Mesodermal cell (in vitro differentiated cells): ENCODE results near the gene RTN4. TPM values are rescaled to one million over a fixed set of nuclear protein-coding genes. Genes with fewer than 3 reads are reported as not detected.
"Not testable (repeated sequence)": the region's sequence is repeated elsewhere in the genome, so short reads cannot be mapped to it uniquely, and the experiment has no call there.

Source experiments
- H3K27ac ChIP-seq: 2 replicates; pipeline ENCODE4 v1.7.0; 2013; ENCODE audit warnings: mild to moderate bottlenecking, low read depth, low read length, moderate library complexity; ENCODE audit not compliant: severe bottlenecking
- H3K36me3 ChIP-seq: 2 replicates; pipeline ENCODE4 v1.7.1; 2013; ENCODE audit warnings: mild to moderate bottlenecking, low read length, moderate library complexity; ENCODE audit not compliant: control insufficient read depth, insufficient read depth
- H3K4me1 ChIP-seq: one replicate; pipeline ENCODE4 v1.7.1; 2013; ENCODE audit warnings: mild to moderate bottlenecking, low read length; ENCODE audit not compliant: insufficient read depth, control insufficient read depth, poor library complexity, severe bottlenecking
- H3K4me3 ChIP-seq: 2 replicates; pipeline ENCODE4 v1.7.0; 2013; ENCODE audit warnings: low read length, control low read depth, mild to moderate bottlenecking; ENCODE audit not compliant: insufficient read depth, poor library complexity, severe bottlenecking; ENCODE audit errors: extremely low read depth
- H3K9me3 ChIP-seq: 2 replicates; pipeline ENCODE4 v1.7.1; 2013; ENCODE audit warnings: mild to moderate bottlenecking, low read length, moderate library complexity; ENCODE audit not compliant: control insufficient read depth
- WGBS, 2 experiments: methylation state at CpG; one replicate each; pipeline ENCODE4 v1.1.5; 2013; ENCODE audit warnings: missing lambda C conversion rate in 2 of 2; ENCODE audit not compliant: insufficient coverage in 2 of 2; 5-methylcytosine and 5-hydroxymethylcytosine counted together
- polyA plus RNA-seq, 2 experiments: library from polyadenylated mRNA; stranded (reverse); fragments of 50-300 nt; gene quantifications; one replicate each; pipeline ENCODE4 v1.2.3, GENCODE V29; 2013

The RTN4 gene
- 304 TPM for polyA plus RNA-seq (2013, experiment 1 of 2)
- polyA plus RNA-seq (2013, experiment 2 of 2), result 314 TPM

DNA sequence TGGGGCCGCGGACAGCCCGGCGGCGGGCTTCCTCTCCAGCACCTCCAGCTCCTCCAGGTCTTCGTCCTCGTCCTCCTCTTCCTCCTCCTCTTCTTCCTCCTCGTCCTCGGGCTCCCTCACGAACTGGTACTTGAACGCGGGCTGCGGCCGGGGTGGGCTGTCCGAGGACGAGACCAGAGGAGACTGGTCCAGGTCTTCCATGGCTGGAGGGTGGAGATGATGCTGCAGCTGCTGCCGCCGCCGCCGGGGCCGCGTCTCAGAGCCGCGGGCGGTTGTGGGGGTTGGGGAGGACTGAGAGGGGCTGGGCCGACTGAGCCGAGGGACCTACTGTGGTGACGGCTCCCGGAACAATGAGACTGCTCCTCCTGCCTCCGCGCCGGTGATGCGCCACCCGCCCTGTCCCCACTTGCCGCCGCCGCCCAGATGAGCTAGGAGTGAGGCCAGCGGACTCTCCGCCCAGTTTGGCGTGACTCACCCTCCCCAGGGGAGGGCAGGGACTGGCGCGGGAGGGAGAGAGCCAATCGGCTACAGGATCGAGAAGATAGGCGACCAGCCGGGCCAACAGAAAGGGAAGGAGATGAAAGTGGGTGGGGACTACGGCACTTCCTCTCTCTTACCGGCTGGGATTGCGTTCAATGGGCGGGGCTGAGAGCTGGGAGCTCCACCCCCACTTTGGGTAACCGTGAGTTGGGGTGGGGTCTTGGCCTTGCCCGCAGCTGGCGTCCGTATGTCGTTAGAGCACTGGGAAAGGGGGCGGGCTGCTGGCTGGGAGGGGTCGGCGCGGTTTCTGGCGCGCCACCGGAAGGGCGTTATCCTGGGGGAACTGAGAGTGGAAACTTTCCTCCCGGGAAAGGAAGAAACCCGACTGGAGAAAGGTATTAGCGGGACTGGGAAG lies at the start of gene RTN4:
Gene RTN4 (minus strand): TSS at position 352 of the 895 bp plus-strand sequence. CDS start 151 bp downstream, at position 201.
- Histone ChIP-seq H3K4me1 (peaks cover 14% of the 10 kb centered on the region), H3K4me3 (peak within 1 kb of the TSS; percentile 96), H3K9me3 (no peaks in the 10 kb centered on the region), H3K36me3 (peaks cover 14% of the 10 kb centered on the region), H3K27ac (peak within 1 kb of the TSS; percentile 99)
- 0% methylated on average over 19 to 43 of the region's 66 CpGs for WGBS, 2 experiments

DNA sequence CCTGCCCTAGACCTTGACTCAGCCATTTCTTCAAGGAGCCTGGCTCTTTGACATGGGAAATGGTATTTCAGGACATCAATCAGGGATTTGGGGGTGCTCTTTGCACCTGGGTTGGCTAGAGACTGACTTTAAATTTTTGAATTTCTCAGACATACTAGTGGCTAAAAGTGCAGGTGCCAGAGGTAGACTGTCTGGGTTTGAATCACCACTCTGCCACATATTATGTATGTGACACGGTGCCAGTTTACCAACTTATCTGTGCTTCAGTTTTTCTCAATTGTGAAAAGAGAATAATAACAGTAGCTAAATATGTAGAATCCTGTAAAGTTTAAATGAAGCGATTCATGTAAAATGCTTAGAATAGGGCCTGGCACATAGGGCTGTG lies 49.2 kb upstream of the RTN4 start:
- WGBS, 2 experiments, result 100% methylated on average over 1 of the region's 2 CpGs
- peaks cover 14% of the 10 kb centered on the region for H3K4me1 ChIP-seq
- no peak overlapping the region for H3K27ac ChIP-seq
- H3K9me3 ChIP-seq, result no peaks in the 10 kb centered on the region
- H3K4me3 ChIP-seq, result no peak overlapping the region
- no peaks in the 10 kb centered on the region for H3K36me3 ChIP-seq

GRCh38 chr2:55097461-55098410 lies 47.5 kb upstream of the RTN4 start:
- 65 to 92% methylated on average over 1 to 3 of the region's 6 CpGs for WGBS, 2 experiments
- Histone ChIP-seq H3K4me1 (peaks cover 25% of the 10 kb centered on the region), H3K36me3 (no peaks in the 10 kb centered on the region), H3K4me3 (no peak overlapping the region), H3K9me3 (no peaks in the 10 kb centered on the region), H3K27ac (peak overlapping the region; percentile 47)

GRCh38 chr2:55097082-55097460 lies 46.8 kb upstream of the RTN4 start:
- WGBS, 2 experiments, result 100% methylated on average over 1 of the region's 1 CpG
- Histone ChIP-seq H3K4me3 (no peak overlapping the region), H3K27ac (peak overlapping the region; percentile 47)

DNA sequence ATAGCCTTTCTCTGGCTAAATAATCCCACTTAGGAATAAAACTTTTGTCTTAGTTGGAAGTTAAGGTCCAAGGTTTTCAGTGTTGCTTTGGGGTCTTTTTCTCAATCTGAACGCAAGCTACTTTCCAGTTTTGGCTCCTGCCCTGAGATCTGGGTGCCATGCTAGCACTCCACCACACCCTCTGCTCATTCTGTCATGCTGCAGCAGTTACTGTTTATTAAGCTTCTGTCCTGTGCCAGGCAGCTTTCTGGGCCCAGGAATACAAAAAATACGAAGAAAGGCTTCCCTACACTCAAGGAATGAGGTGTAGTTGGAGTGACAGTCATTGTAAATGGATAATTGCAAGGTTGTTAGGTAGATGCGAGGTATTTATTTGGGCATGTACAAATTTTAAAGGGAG lies 46.3 kb upstream of the RTN4 start:
- 83 to 100% methylated on average over 1 to 2 of the region's 3 CpGs for WGBS, 2 experiments
- peaks cover 25% of the 10 kb centered on the region for H3K4me1 ChIP-seq
- H3K27ac ChIP-seq, result no peak overlapping the region
- H3K4me3 ChIP-seq, result no peak overlapping the region
- H3K9me3 ChIP-seq, result no peaks in the 10 kb centered on the region
- H3K36me3 ChIP-seq, result no peaks in the 10 kb centered on the region

More at GRCh38 chr2:55097082-55097460, 46.8 kb upstream of the RTN4 start:
- Histone ChIP-seq H3K9me3 (no peaks in the 10 kb centered on the region), H3K36me3 (no peaks in the 10 kb centered on the region), H3K4me1 (peaks cover 25% of the 10 kb centered on the region)

DNA sequence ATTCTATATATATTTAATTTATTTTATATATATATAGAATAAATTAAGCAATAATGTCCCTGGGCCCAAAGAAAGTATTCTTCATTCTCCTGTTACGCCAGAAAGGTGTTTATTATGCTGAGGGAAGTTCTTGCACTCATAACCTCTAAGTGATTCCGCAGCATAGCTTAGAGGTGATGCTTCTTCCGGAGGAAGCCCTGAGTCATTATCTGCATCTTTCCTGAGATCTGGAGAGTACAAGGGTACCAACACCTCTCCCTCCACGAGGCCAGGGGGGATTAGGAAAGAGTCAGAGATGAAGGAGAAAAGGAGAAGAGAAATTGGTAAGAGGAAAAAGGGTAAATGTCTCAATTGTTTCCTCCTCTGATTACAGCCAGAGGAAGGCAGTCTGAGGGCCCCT lies 43.1 kb upstream of the RTN4 start:
- no peak overlapping the region for H3K27ac ChIP-seq
- H3K9me3 ChIP-seq, result no peaks in the 10 kb centered on the region
- peaks cover 31% of the 10 kb centered on the region for H3K4me1 ChIP-seq
- 80 to 86% methylated on average over 1 to 2 of the region's 4 CpGs for WGBS, 2 experiments
- H3K4me3 ChIP-seq, result no peak overlapping the region
- H3K36me3 ChIP-seq, result no peaks in the 10 kb centered on the region

DNA sequence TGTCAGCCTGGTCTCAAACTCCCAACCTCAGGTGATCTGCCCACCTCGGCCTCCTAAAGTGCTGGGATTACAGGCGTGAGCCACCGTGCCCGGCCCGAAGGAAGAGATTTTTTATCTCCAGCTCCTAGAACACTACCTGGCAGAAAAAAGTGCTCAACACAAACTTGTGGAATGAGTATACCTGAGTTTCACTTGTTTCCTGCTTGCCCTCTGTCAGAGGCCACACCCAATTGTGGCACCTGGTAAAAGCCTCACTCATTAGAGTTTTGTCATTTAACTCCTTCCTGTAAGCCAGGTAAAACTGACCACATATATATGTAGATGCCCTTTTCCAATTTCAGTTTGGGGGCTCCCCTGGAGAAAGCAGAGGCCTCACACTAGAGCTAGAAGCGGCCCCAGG lies 42.2 kb upstream of the RTN4 start:
- H3K9me3 ChIP-seq, result no peaks in the 10 kb centered on the region
- H3K4me1 ChIP-seq, result peaks cover 30% of the 10 kb centered on the region
- no peak overlapping the region for H3K4me3 ChIP-seq
- H3K27ac ChIP-seq, result no peak overlapping the region
- 91 to 98% methylated on average over 5 of the region's 6 CpGs for WGBS, 2 experiments
- no peaks in the 10 kb centered on the region for H3K36me3 ChIP-seq

- H3K36me3 ChIP-seq, H3K4me3 ChIP-seq, H3K27ac ChIP-seq, H3K9me3 ChIP-seq: not testable (repeated sequence)
- WGBS, 2 experiments, result 86 to 92% methylated on average over 1 to 2 of the region's 4 CpGs
- peaks cover 30% of the 10 kb centered on the region for H3K4me1 ChIP-seq
These were observed 41.4 kb upstream of the RTN4 start for GRCh38 chr2:55091681-55092080.

GRCh38 chr2:55090702-55091101 lies 40.5 kb upstream of the RTN4 start:
- H3K9me3 ChIP-seq, result no peaks in the 10 kb centered on the region
- H3K27ac ChIP-seq, result no peak overlapping the region
- H3K4me1 ChIP-seq, result peaks cover 30% of the 10 kb centered on the region
- 92 to 93% methylated on average over 2 of the region's 2 CpGs for WGBS, 2 experiments
- no peak overlapping the region for H3K4me3 ChIP-seq
- no peaks in the 10 kb centered on the region for H3K36me3 ChIP-seq

GRCh38 chr2:55089726-55090125 lies 39.5 kb upstream of the RTN4 start:
- H3K4me1 ChIP-seq, result peaks cover 30% of the 10 kb centered on the region
- H3K36me3 ChIP-seq, result no peaks in the 10 kb centered on the region
- WGBS, 2 experiments, result no CpG with 5 or more reads among the region's 1 CpG
- H3K27ac ChIP-seq, result no peak overlapping the region
- no peaks in the 10 kb centered on the region for H3K9me3 ChIP-seq
- no peak overlapping the region for H3K4me3 ChIP-seq
